ENCODE measurements around the gene RPP38. TPM values are rescaled to one million over a fixed set of nuclear protein-coding genes. Genes with fewer than 3 reads are reported as not detected.
A peak's percentile ranks its signal among the peaks of the same experiment; 100 is the strongest.

RPP38 gene, protein sequence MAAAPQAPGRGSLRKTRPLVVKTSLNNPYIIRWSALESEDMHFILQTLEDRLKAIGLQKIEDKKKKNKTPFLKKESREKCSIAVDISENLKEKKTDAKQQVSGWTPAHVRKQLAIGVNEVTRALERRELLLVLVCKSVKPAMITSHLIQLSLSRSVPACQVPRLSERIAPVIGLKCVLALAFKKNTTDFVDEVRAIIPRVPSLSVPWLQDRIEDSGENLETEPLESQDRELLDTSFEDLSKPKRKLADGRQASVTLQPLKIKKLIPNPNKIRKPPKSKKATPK
- total RNA-seq (2014; rRNA removed; shearing (Covaris generic)), result 3.4 and 12.9 TPM in 2 replicates

GRCh38 chr10:15097011-15097812 lies at the start of gene RPP38:
TSS of gene RPP38 (plus strand) at chr10:15097355. CDS start at chr10:15103315, 5,960 bp downstream.
- peak; percentile 96 for DNase-seq (ENCODE audit: low spot score)
- in situ Hi-C loops (cut with HindIII; ENCODE audit: low sequenced_read_pairs), result no loop called here

GRCh38 chr10:15049533-15049932 lies 47.6 kb upstream of the RPP38 start:
- DNase-seq (ENCODE audit: low spot score), result no peak

GRCh38 chr10:15052121-15052520 lies 45.0 kb upstream of the RPP38 start:
- no peak for DNase-seq (ENCODE audit: low spot score)
- in situ Hi-C loops (cut with HindIII; ENCODE audit: low sequenced_read_pairs), result no loop called here

More at GRCh38 chr10:15049533-15049932, 47.6 kb upstream of the RPP38 start:
- in situ Hi-C loops (cut with HindIII; ENCODE audit: low sequenced_read_pairs), result no loop called here

DNA sequence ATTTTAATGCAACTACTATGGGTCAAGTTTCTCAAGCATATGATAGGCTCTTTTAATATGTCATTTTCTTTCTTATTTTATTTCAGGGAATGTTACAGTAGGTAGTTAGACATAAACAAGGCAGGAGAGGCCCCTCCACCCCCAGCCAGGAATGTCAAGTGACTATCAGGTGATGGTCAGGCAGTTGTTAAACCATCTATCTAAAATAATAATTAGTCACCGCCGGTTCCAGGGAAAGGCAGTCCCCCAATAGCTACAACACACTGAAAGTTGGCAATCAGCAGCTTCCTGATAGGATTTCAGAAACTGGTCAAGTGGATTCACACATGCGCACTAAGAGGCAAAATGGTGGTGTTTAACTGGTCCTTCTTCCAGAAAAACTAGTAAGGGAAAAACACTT lies 44.1 kb upstream of the RPP38 start:
- in situ Hi-C loops (cut with HindIII; ENCODE audit: low sequenced_read_pairs), result no loop called here

DNA sequence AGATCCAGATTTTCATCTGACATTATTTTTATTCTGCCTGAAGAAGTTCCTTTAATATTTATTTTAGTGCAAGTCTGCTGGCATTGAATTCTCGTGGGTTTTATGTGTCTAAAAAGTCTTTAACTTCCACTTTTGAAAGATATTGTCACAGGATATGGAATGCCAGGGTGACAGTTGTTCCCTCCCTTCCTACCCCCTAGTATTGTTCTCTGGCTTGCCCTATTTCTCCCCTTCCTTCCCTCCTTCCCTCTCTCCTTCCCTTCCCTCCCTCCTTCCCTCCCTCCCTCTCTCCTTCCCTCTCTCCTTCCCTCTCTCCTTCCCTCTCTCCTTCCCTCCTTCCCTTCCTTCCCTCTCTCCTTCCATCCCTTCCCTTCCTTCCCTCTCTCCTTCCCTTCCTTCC lies 38.5 kb upstream of the RPP38 start:
- DNase-seq (ENCODE audit: low spot score), result no peak
- in situ Hi-C loops (cut with HindIII; ENCODE audit: low sequenced_read_pairs), result no loop called here

More for the DNA sequence above, 44.1 kb upstream of the RPP38 start:
- no peak for DNase-seq (ENCODE audit: low spot score)

GRCh38 chr10:15059914-15060313 lies 37.2 kb upstream of the RPP38 start:
- in situ Hi-C loops (cut with HindIII; ENCODE audit: low sequenced_read_pairs), result no loop called here
- DNase-seq (ENCODE audit: low spot score), result no peak

GRCh38 chr10:15060638-15061037 lies 36.5 kb upstream of the RPP38 start:
- DNase-seq (ENCODE audit: low spot score), result no peak
- in situ Hi-C loops (cut with HindIII; ENCODE audit: low sequenced_read_pairs), result no loop called here

DNA sequence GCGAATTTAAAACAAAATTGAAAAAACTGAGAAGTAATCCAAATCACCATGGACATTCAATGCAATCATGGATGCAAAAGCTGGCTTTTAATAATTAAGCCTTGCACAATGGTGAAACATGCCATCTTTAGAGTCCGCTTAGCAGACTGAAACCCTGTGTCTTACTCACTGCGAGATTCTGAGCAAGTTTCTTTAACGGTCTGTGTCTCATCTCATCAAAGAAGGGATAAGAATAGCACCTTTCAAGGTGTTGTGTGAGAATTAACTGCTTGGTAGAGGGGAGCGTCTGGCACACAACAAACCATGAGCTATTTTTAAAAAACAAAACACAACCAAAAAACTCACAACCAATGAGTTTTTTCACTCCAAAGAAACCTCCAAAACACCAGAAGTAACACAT lies 30.0 kb upstream of the RPP38 start:
- in situ Hi-C loops (cut with HindIII; ENCODE audit: low sequenced_read_pairs), result no loop called here
- DNase-seq (ENCODE audit: low spot score), result no peak

- in situ Hi-C loops (cut with HindIII; ENCODE audit: low sequenced_read_pairs), result no loop called here
- DNase-seq (ENCODE audit: low spot score), result no peak
Measured at GRCh38 chr10:15068802-15069201, 28.4 kb upstream of the RPP38 start.

DNA sequence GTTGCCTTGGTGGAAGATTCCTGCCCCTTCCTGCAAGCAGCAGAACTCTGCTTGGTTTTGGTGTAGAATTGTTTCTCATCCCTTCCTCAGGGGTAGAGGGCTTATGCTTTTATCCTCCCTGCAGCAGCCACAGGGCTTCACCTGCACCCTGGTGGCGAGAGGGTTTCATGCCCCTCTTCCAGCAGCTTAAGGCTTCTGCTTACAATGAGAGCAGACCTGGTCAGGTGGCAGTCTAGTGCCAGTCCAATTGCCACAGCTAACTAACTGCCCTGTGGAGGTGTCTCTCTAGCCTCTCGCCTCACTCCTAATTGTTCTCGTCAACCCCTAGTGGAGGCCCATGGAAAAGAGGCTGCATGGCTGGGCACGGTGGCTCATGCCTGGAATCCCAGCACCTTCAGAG lies 27.9 kb upstream of the RPP38 start:
- no peak for DNase-seq (ENCODE audit: low spot score)
- in situ Hi-C loops (cut with HindIII; ENCODE audit: low sequenced_read_pairs), result no loop called here

DNA sequence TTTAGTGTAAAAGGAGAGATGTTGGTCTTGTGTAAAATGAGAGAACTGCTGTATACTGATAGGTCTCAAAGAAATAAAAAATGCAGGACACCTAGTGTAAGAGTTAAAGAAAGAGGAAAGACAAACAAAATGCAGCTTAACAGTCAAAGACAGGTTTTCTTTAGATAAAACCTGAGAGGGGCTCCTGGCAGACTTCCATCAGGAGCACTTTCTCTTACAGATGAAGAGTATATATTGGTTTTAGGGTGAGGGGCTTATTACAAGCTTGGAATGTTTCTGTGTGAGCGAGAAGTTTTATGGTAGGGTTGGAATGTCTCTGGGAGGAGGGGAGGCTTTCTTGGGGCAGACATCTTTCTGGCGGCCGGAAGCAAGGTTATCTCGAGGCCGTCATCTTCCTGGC lies 24.8 kb upstream of the RPP38 start:
- in situ Hi-C loops (cut with HindIII; ENCODE audit: low sequenced_read_pairs), result no loop called here

DNA sequence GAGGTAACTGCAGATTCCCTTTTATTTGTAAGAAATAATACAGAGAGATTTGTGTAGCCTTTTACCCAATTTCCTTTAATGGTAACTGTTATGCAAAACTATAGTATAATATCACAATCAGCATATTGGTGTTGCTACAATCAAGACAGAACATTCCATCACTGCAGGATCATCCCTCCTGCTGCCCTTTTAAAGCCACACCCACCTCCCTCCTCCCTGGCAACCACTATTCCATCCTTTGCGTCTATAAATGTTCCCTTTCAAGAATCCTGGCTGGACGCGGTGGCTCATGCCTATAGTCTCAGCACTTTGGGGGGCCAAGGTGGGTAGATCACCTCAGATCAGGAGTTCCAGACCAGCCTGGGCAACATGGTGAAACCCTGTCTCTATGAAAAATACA lies 21.7 kb upstream of the RPP38 start:
- DNase-seq (ENCODE audit: low spot score), result no peak
- in situ Hi-C loops (cut with HindIII; ENCODE audit: low sequenced_read_pairs), result no loop called here

More for the DNA sequence above, 24.8 kb upstream of the RPP38 start:
- DNase-seq (ENCODE audit: low spot score), result no peak

GRCh38 chr10:15083674-15084501 lies 13.3 kb upstream of the RPP38 start:
- DNase-seq (ENCODE audit: low spot score), result no peak
- in situ Hi-C loops (cut with HindIII; ENCODE audit: low sequenced_read_pairs), result no loop called here

DNA sequence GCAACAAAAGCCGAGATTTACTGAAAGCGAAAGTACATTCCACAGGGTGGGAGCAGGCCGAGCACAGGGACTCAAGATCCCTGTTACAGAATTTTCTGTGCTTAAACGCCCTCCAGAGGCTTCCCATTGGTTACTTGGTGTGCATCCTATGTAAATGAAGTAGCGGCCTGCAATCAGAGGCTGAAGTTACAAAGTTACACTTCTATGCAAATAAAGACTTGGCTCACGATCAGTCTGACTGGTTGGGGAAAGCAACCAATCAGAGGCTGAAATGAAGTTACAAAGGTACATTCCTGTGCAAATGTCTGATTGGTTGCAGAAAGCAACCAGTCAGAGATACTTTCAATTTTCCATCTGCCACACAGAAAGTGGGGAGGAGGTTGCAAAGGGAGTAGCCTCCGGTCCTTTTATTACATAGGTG lies 12.6 kb upstream of the RPP38 start:
- peak; percentile 79 for DNase-seq (ENCODE audit: low spot score)
- in situ Hi-C loops (cut with HindIII; ENCODE audit: low sequenced_read_pairs), result no loop called here

DNA sequence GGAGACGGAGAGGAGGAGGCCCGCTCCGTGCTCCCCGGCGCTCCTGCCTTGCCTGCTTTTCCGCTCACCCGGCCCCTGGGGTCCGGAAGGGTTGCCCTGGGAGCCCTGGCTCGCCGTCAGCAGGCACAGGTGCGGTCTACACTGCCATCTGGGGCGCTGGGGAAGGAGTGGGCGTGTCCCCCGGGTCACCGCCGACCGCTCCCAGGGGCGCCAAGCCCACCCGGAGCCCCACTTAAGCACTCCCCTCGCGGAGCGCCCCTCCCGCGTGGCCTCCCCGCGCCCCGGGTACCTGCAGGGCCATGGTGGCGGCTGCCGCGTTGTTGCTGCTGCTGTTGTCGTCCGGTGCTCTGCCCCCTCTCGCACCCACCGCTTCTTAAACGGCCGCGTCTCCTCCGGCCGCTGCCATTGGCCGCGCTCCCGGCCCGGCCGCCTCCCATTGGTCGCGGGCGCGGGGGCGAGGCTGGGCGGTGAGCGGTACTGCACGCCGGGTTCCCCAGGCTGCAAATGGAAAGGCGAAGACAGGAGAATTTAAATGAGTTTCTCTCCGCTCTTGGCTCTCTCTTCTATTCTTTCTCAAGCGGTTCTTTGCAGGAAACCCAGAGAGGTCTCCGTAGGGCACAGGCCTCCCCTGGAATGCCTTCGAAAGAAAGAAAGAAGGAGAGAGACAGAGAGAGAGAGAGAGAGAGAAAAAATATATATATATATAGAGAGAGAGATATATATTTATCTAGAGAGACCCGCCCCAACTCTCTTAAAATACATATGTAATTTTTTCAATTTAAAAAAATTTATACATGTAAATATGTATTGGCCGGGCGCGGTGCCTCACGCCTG lies 8.5 kb upstream of the RPP38 start, which contains the start of gene ACBD7:
Gene ACBD7, minus strand, starts transcription at position 349 of the 834 bp plus-strand sequence. Its CDS starts 48 bp downstream, at position 301.
- peak; percentile 81 for DNase-seq (ENCODE audit: low spot score)
- in situ Hi-C loops (cut with HindIII; ENCODE audit: low sequenced_read_pairs), result no loop called here

- in situ Hi-C loops (cut with HindIII; ENCODE audit: low sequenced_read_pairs), result no loop called here
- no peak for DNase-seq (ENCODE audit: low spot score)
Measured at GRCh38 chr10:15091418-15091817, 5.7 kb upstream of the RPP38 start.

GRCh38 chr10:15092855-15093408 lies 4.2 kb upstream of the RPP38 start:
- no peak for DNase-seq (ENCODE audit: low spot score)
- in situ Hi-C loops (cut with HindIII; ENCODE audit: low sequenced_read_pairs), result no loop called here

- in situ Hi-C loops (cut with HindIII; ENCODE audit: low sequenced_read_pairs), result no loop called here
Measured at GRCh38 chr10:15096661-15097010, 519 bp upstream of the RPP38 start.

DNA sequence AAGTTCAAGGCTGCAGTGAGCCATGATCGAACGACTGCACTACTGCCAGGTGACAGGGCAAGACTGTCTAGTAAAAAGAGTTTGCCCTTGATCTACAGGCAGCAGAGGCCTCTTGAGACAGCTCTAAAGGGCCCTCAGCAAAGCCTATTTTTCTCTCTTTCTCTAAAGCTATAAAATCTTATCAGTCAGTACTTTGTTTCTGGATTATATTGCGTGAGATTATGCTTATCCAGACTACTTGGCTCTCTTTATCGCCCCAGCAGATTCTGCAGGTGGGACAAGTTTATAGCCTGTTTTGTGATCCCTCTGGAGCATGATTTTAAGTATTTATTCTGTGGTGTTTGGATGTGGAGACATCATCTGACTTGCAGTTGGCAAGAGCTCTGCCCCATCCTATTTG lies 2.7 kb downstream of the RPP38 start:
- no peak for DNase-seq (ENCODE audit: low spot score)
- in situ Hi-C loops (cut with HindIII; ENCODE audit: low sequenced_read_pairs), result no loop called here

More at GRCh38 chr10:15096661-15097010, 519 bp upstream of the RPP38 start:
- no peak for DNase-seq (ENCODE audit: low spot score)

Data from G401 (cell line).